ENCODE data around the gene CLSTN1. TPM values are rescaled to one million over a fixed set of nuclear protein-coding genes. Genes with fewer than 3 reads are reported as not detected.

The CLSTN1 gene
- total and polyA plus RNA-seq, 2 of the 8 experiments (the other 6 are each of a cell fraction or from before 2014, with no cell fraction given): 34.2 to 97.4 TPM

GRCh38 chr1:9705337-9706093 lies 118.2 kb downstream of the CLSTN1 start:
- Histone ChIP-seq H3K27ac (ENCODE audit: low read depth, low read length) (no peak overlapping the region), H3K14ac (ENCODE audit: insufficient read length) (no peak overlapping the region), H4K91ac (replicated peaks; ENCODE audit: insufficient read length, low read length) (no peak overlapping the region), H3K27me3 (replicated peaks in 1 of 4; ENCODE audit: control insufficient read depth in 3 of 4, extremely low read depth in 1 of 4, insufficient read depth in 3 of 4, low read length in 3 of 4) (no peaks in the 10 kb centered on the region), H3K18ac (ENCODE audit: extremely low read depth, low read length) (no peak overlapping the region), H3K4me2 (ENCODE audit: insufficient read depth in 1 of 2, low read depth in 2 of 2, low read length in 2 of 2) (no peak overlapping the region), H2BK12ac (ENCODE audit: low read depth, low read length) (no peak overlapping the region), H2AK5ac (ENCODE audit: low read depth, low read length) (no peak overlapping the region), H4K5ac (ENCODE audit: insufficient read length, low read depth, low read length) (no peak overlapping the region), H3K36me3 (ENCODE audit: control insufficient read depth in 2 of 4, insufficient read depth in 4 of 4, low read length in 3 of 4) (0 out of 8 replicates have a peak, but pooled peaks cover 0 to 3% (median 0%) of the 10 kb centered on the region in 4 experiments), H3K79me1 (ENCODE audit: low read depth, low read length) (no peaks in the 10 kb centered on the region; the same call in 1 of the 2 replicates), H3K9ac (replicated peaks in 1 of 4; ENCODE audit: extremely low read depth in 1 of 4, low read depth in 3 of 4, low read length in 3 of 4) (no peak overlapping the region), H3K4ac (replicated peaks; ENCODE audit: insufficient read length, low read depth, low read length) (no peak overlapping the region), H3K9me3 (ENCODE audit: insufficient read depth in 2 of 2, low read depth in 1 of 2, low read length in 1 of 2) (no peaks in the 10 kb centered on the region), H3K4me1 (replicated peaks in 1 of 4; ENCODE audit: control insufficient read depth in 3 of 4, insufficient read depth in 4 of 4, low read length in 3 of 4) (peaks cover 0 to under 1% (median 0%) of the 10 kb centered on the region in 4 experiments; a peak in 1 of 7 replicates), H2BK20ac (ENCODE audit: low read length) (no peak overlapping the region), H2BK120ac (replicated peaks; ENCODE audit: low read depth, low read length) (peak overlapping the region; percentile 21), H2AFZ (ENCODE audit: low read length) (no peak overlapping the region), H4K20me1 (replicated peaks in 1 of 2; ENCODE audit: control insufficient read depth in 1 of 2, insufficient read depth in 2 of 2, low read length in 2 of 2) (peaks cover 0 to 1% of the 10 kb centered on the region in 2 experiments), H3K4me3 (ENCODE audit: extremely low read depth in 1 of 4, insufficient read depth in 2 of 4, low read depth in 3 of 4, low read length in 4 of 4) (no peak overlapping the region), H3K23ac (ENCODE audit: insufficient read length) (no peak overlapping the region), H2BK15ac (ENCODE audit: low read length) (no peak overlapping the region), H3K79me2 (ENCODE audit: control insufficient read depth in 1 of 2, insufficient read depth in 2 of 2, low read length in 2 of 2) (no peaks in the 10 kb centered on the region; a peak in 1 of 4 replicates), H3K56ac (replicated peaks; ENCODE audit: insufficient read length, low read depth, low read length) (no peak overlapping the region), H4K8ac (ENCODE audit: extremely low read depth, insufficient read depth, low read length) (no peak overlapping the region), H2BK5ac (ENCODE audit: low read depth, low read length) (no peak overlapping the region), H3K23me2 (ENCODE audit: low read depth, low read length) (no peaks in the 10 kb centered on the region)
- 85% methylated on average over 8 of the region's 8 CpGs; no CpG with 5 or more reads in 1 of the 2 experiments for WGBS, 2 experiments (ENCODE audit: extremely low coverage in 1 of 2, insufficient coverage in 1 of 2, insufficient read length in 1 of 2, insufficient replicate concordance in 2 of 2, low coverage in 1 of 2, low lambda C conversion rate in 2 of 2, missing lambda C conversion rate in 1 of 2)
- DNase-seq (ENCODE audit: low read depth in 1 of 2, low spot score in 2 of 2) (no peak), FAIRE-seq (no peak)
- TF ChIP-seq RNF2 (IDR thresholded peaks at IDR 0.05; ENCODE audit: borderline replicate concordance, low read depth, low read length, missing control alignments, poor library complexity, severe bottlenecking): no peak
- peak; percentile 71 for TF ChIP-seq CEBPB (IDR thresholded peaks at IDR 0.05; ENCODE audit: low read depth, low read length)
- CTCF ChIA-PET (ENCODE audit: partially characterized antibody): no interaction called here
- POLR2A ChIA-PET (ENCODE audit: partially characterized antibody): no interaction called here

Data from H1 (cell line).